SK-N-SH (cell line): Measurements from ENCODE around the gene ERMARD. TPM values are rescaled to one million over a fixed set of nuclear protein-coding genes. Genes with fewer than 3 reads are reported as not detected.

Source experiments
- CTCF ChIA-PET: fragments of 300-600, 350-600 bp; formaldehyde crosslinking; extraction: SDS; loops from one replicate; lab custom pipeline; 2021; lab: Yijun Ruan, JAX
- POLR2A ChIA-PET: fragments of 350-600 bp; sonication (Branson Sonifier 250); formaldehyde crosslinking; extraction: SDS; loops from one replicate; lab custom pipeline; 2020; ENCODE audit warnings: antibody characterized with exemption, inconsistent platforms; lab: Yijun Ruan, JAX
- DNase-seq: peaks from one replicate; pipeline ENCODE4 v3.0.0; 2012
- H2AFZ ChIP-seq: fragments of 200-600 bp; sonication (generic); 2 replicates; pipeline ENCODE4 v1.8.1; 2016; ENCODE audit warnings: antibody characterized with exemption, mild to moderate bottlenecking, low read depth
- H3F3A ChIP-seq: fragments of 200-600 bp; sonication (generic); replicated peaks from 2 replicates; pipeline ENCODE3; 2016; ENCODE audit warnings: antibody characterized with exemption, mild to moderate bottlenecking; ENCODE audit not compliant: insufficient read depth
- H3K27ac ChIP-seq, 2 experiments: fragments of 200-500 bp in 1 of 2; fragments of 200-600 bp in 1 of 2; sonication (Bioruptor generic) in 1 of 2; sonication (generic), shearing (Covaris generic) in 1 of 2; 2 replicates each; pipeline versions ENCODE4 v1.5.1 to v1.6.1; 2014 to 2016; ENCODE audit warnings: low read depth in 2 of 2, inconsistent platforms in 1 of 2, low read length in 1 of 2, mild to moderate bottlenecking in 1 of 2, mixed read lengths in 1 of 2
- H3K27me3 ChIP-seq: fragments of 200-600 bp; sonication (generic), shearing (Covaris generic); 2 replicates; pipeline ENCODE4 v1.6.1; 2016; ENCODE audit warnings: mixed run types; ENCODE audit not compliant: insufficient read depth
- H3K36me3 ChIP-seq, 2 experiments: fragments of 200-500 bp in 1 of 2; fragments of 200-600 bp in 1 of 2; sonication (Bioruptor generic) in 1 of 2; sonication (generic) in 1 of 2; replicated peaks in 1 of 2; 2 replicates each; pipeline versions ENCODE3 to v1.5.1; 2014 to 2016; ENCODE audit warnings: low read length in 1 of 2, mild to moderate bottlenecking in 1 of 2; ENCODE audit not compliant: insufficient read depth in 2 of 2, control insufficient read depth in 1 of 2
- H3K4me1 ChIP-seq, 2 experiments: fragments of 200-500 bp in 1 of 2; fragments of 200-600 bp in 1 of 2; sonication (Bioruptor generic) in 1 of 2; sonication (generic), shearing (Covaris generic) in 1 of 2; 2 replicates each; pipeline versions ENCODE4 v1.5.1 to v1.6.1; 2014 to 2016; ENCODE audit warnings: low read depth in 1 of 2, low read length in 1 of 2, mixed run types in 1 of 2; ENCODE audit not compliant: insufficient read depth in 2 of 2, control insufficient read depth in 1 of 2
- H3K4me2 ChIP-seq: fragments of 200-600 bp; sonication (generic), shearing (Covaris generic); 2 replicates; pipeline ENCODE4 v1.6.1; 2017; ENCODE audit warnings: mixed run types
- H3K4me3 ChIP-seq, 2 experiments: fragments of 200-500 bp in 1 of 2; fragments of 200-600 bp in 1 of 2; sonication (Bioruptor generic) in 1 of 2; sonication (generic), shearing (Covaris generic) in 1 of 2; 2 replicates each; pipeline versions ENCODE4 v1.5.1 to v1.8.1; 2014 to 2016; ENCODE audit warnings: low read depth in 2 of 2, inconsistent platforms in 1 of 2, low read length in 1 of 2, mild to moderate bottlenecking in 1 of 2, mixed read lengths in 1 of 2, moderate library complexity in 1 of 2
- H3K79me2 ChIP-seq: fragments of 200-600 bp; sonication (generic); 2 replicates; pipeline ENCODE4 v1.8.1; 2017; ENCODE audit warnings: mild to moderate bottlenecking; ENCODE audit not compliant: insufficient read depth
- H3K9ac ChIP-seq: fragments of 200-600 bp; sonication (generic); 2 replicates; pipeline ENCODE4 v1.6.1; 2017; ENCODE audit warnings: mixed run types
- H3K9me2 ChIP-seq: fragments of 200-600 bp; sonication (generic); 2 replicates; pipeline ENCODE4 v1.6.1; 2017; ENCODE audit warnings: mixed run types
- H3K9me3 ChIP-seq: fragments of 200-600 bp; sonication (generic); 2 replicates; pipeline ENCODE4 v1.6.1; 2017; ENCODE audit warnings: mixed run types, mild to moderate bottlenecking, moderate library complexity
- H4K20me1 ChIP-seq: fragments of 200-600 bp; sonication (generic); 2 replicates; pipeline ENCODE4 v1.6.1; 2017; ENCODE audit warnings: mild to moderate bottlenecking, mixed run types; ENCODE audit not compliant: insufficient read depth
- CHD2 ChIP-seq: fragments of 150-350 bp; IDR thresholded peaks from 2 replicates; pipeline ENCODE4 v1.6.1; 2018; ENCODE audit warnings: low read length; ENCODE audit not compliant: partially characterized antibody
- GABPA ChIP-seq: IDR thresholded peaks from 2 replicates; pipeline ENCODE4 v1.4.0; 2012; ENCODE audit warnings: low read depth, mild to moderate bottlenecking
- IRF3 ChIP-seq: fragments of 150-350 bp; IDR thresholded peaks from 2 replicates; pipeline ENCODE4 v1.6.1; 2016; ENCODE audit warnings: mild to moderate bottlenecking, low read depth, low read length
- MAX ChIP-seq: IDR thresholded peaks from 2 replicates; pipeline ENCODE4 v1.4.0; 2012; ENCODE audit warnings: low read depth
- MEF2A ChIP-seq: IDR thresholded peaks from 2 replicates; pipeline ENCODE4 v1.4.0; 2012; ENCODE audit warnings: low read depth, borderline replicate concordance
- MXI1 ChIP-seq: IDR thresholded peaks from 2 replicates; pipeline ENCODE4 v1.6.1; 2012; ENCODE audit warnings: mild to moderate bottlenecking, low read depth, low read length, improper control_type of control experiment
- PBX3 ChIP-seq: IDR thresholded peaks from 2 replicates; pipeline ENCODE4; 2012
- RAD21 ChIP-seq: IDR thresholded peaks from 2 replicates; pipeline ENCODE4 v1.6.1; 2012; ENCODE audit warnings: mild to moderate bottlenecking, low read length
- SIN3A ChIP-seq: IDR thresholded peaks from 2 replicates; pipeline ENCODE4 v1.6.1; 2012; ENCODE audit warnings: low read depth, mild to moderate bottlenecking, low read length, moderate library complexity, borderline replicate concordance
- SMC3 ChIP-seq: IDR thresholded peaks from 2 replicates; pipeline ENCODE4 v1.6.1; 2012; ENCODE audit warnings: low read depth, low read length, improper control_type of control experiment
- USF2 ChIP-seq: fragments of 150-350 bp; IDR thresholded peaks from 2 replicates; pipeline ENCODE4 v1.6.1; 2017; ENCODE audit warnings: antibody characterized with exemption, low read length, low read depth, borderline replicate concordance
- YY1 ChIP-seq: IDR thresholded peaks from 2 replicates; pipeline ENCODE4 v1.4.0; 2012; ENCODE audit warnings: low read depth, mild to moderate bottlenecking
- WGBS: methylation state at CpG from one replicate; pipeline ENCODE4 v1.1.6; 2017; ENCODE audit warnings: low lambda C conversion rate; 5-methylcytosine and 5-hydroxymethylcytosine counted together
- polyA plus RNA-seq, 3 experiments: library from polyadenylated mRNA; depleted of rRNA; stranded (reverse); fragments of >200 nt; gene quantifications; 2 replicates each; pipeline ENCODE4 v1.2.3, GENCODE V29; 2012
- TF ChIP-seq, protein P1 (sequence below): fragments of 200-600 bp; sonication (generic); IDR thresholded peaks from 2 replicates; pipeline ENCODE4 v1.6.1; 2017; ENCODE audit warnings: antibody characterized with exemption, mild to moderate bottlenecking, moderate library complexity

ERMARD gene
- polyA plus RNA-seq, 1 of the 3 experiments (the other 2 are of a cell fraction), result 43.2 TPM

GRCh38 chr6:169789146-169789943 lies 37.9 kb downstream of the ERMARD start (continued):
- no peak for TF ChIP-seq RAD21
- no peak for TF ChIP-seq MEF2A

GRCh38 chr6:169789944-169790927 lies 38.8 kb downstream of the ERMARD start:
- 19% methylated on average over 35 of the region's 61 CpGs for WGBS
- POLR2A ChIA-PET, result interaction anchor here (1.0 kb wide), 1 partner anchor 16 kb away, joined by 3 read pairs; no protein-coding TSS in a partner anchor
- Histone ChIP-seq H3K4me1 (peaks cover 0 to 14% of the 10 kb centered on the region in 2 experiments; a peak in 1 of 4 replicates), H3K9me3 (no peaks in the 10 kb centered on the region), H3K27ac (peak overlapping the region; percentile 5 to 28; a peak in 2 of 4 replicates), H3K4me2 (peak overlapping the region; percentile 82), H2AFZ (peak overlapping the region; percentile 67), H3K9ac (peak overlapping the region; percentile 30; the same call in 1 of the 2 replicates), H3K4me3 (peak overlapping the region; percentile 51 to 54), H3F3A (no peaks in the 10 kb centered on the region), H3K79me2 (no peaks in the 10 kb centered on the region), H3K36me3 (no peaks in the 10 kb centered on the region), H3K27me3 (no peaks in the 10 kb centered on the region), H3K9me2 (no peaks in the 10 kb centered on the region), H4K20me1 (no peaks in the 10 kb centered on the region)
- TF ChIP-seq SIN3A (0 out of 2 replicates have a peak, but pooled peaks have one; percentile 7), GABPA (no peak), YY1 (peak; percentile 18; the same call in 1 of the 2 replicates), CHD2 (peak; percentile 8), PBX3 (0 out of 2 replicates have a peak, but pooled peaks have one; percentile 17), IRF3 (no peak), USF2 (no peak), MAX (peak; percentile 71), MXI1 (peak; percentile 78), RAD21 (peak; percentile 87), SMC3 (peak; percentile 87)
- TF ChIP-seq, protein P1, sequence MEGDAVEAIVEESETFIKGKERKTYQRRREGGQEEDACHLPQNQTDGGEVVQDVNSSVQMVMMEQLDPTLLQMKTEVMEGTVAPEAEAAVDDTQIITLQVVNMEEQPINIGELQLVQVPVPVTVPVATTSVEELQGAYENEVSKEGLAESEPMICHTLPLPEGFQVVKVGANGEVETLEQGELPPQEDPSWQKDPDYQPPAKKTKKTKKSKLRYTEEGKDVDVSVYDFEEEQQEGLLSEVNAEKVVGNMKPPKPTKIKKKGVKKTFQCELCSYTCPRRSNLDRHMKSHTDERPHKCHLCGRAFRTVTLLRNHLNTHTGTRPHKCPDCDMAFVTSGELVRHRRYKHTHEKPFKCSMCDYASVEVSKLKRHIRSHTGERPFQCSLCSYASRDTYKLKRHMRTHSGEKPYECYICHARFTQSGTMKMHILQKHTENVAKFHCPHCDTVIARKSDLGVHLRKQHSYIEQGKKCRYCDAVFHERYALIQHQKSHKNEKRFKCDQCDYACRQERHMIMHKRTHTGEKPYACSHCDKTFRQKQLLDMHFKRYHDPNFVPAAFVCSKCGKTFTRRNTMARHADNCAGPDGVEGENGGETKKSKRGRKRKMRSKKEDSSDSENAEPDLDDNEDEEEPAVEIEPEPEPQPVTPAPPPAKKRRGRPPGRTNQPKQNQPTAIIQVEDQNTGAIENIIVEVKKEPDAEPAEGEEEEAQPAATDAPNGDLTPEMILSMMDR, result peak; percentile 95
- peak; percentile 94 for DNase-seq
- CTCF ChIA-PET, result interaction anchor here (0.6 to 4.6 kb wide), 62 partner anchors 13 to 833 kb away, joined by 3 to 80 read pairs (median 4); partner anchors contain the start of genes C6orf120, DYNLT2, ERMARD and PDCD2
